ENCODE data around the gene TTC24.

DNA sequence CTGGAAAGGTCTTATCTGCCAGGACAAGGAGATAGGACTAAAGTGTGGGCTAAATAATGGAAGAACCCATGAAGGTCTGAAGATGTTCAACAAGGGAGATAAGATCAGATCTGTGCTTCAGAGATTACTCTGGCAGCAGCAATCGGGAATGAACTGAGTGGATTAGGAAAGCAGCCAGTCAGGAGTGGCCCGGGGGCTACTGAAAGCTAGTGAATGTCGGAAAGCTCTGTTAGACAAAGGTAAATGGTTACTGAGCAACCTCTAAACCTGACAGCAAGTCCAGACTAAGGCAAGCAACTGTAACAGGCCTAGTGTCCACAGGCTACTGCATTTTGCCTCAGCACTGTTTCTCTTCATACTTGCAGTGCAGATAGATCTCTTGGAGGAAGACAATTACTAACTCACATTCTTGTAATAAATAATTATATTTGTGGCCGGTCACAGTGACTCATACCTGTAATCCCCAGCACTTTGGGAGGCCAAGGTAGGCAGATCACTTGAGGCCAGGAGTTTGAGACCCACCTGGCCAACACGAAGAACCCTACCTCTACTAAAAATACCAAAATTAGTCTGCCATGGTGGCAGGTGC, 19.6 kb upstream of the TTC24 start:
- TF ChIP-seq CTCF (IDR thresholded peaks at IDR 0.05) (no peak), POLR2AphosphoS5 (IDR thresholded peaks at IDR 0.05) (no peak)
